Uterus (tissue), 4 donors: ENCODE measurements around the gene SLC8A1. TPM values are rescaled to one million over a fixed set of nuclear protein-coding genes. Genes with fewer than 3 reads are reported as not detected.

Source experiments
- DNase-seq, 2 donors: peaks; one replicate each; pipeline ENCODE4 v3.0.0-alpha.2; 2019 to 2020
- H3K27ac ChIP-seq, 2 donors: fragments of 200-600 bp; sonication (generic); 1 replicate in 1 of 2; 2 replicates in 1 of 2; pipeline ENCODE4 v1.5.1; 2016 to 2018
- H3K27me3 ChIP-seq, 2 donors: fragments of 200-600 bp; sonication (generic); one replicate each; pipeline ENCODE4 v1.5.1; 2018 to 2019; ENCODE audit warnings: control low read depth in 1 of 2
- H3K36me3 ChIP-seq, 2 donors: fragments of 200-600 bp; sonication (generic); one replicate each; pipeline ENCODE4 v1.5.1; 2019; ENCODE audit warnings: control low read depth in 1 of 2
- H3K4me1 ChIP-seq, 2 donors: fragments of 200-600 bp; sonication (generic); one replicate each; pipeline ENCODE4 v1.5.1; 2018 to 2019; ENCODE audit warnings: control low read depth in 1 of 2
- H3K4me3 ChIP-seq, 2 donors: fragments of 200-600 bp; sonication (generic); 1 replicate in 1 of 2; 2 replicates in 1 of 2; pipeline ENCODE4 v1.5.1; 2018 to 2019; ENCODE audit warnings: mild to moderate bottlenecking in 1 of 2
- H3K9me3 ChIP-seq, 2 donors: fragments of 200-600 bp; sonication (generic); one replicate each; pipeline ENCODE4 v1.5.1; 2019; ENCODE audit warnings: control low read depth in 1 of 2
- POLR2A ChIP-seq, 2 donors: fragments of 450-650 bp; IDR thresholded peaks; one replicate each; pipeline ENCODE4 v1.6.1; 2016; ENCODE audit warnings: antibody characterized with exemption in 2 of 2, mild to moderate bottlenecking in 1 of 2, moderate library complexity in 1 of 2
- intact Hi-C: fragments of 100-400 bp; cut with DNase I; formaldehyde crosslinking; loops from one replicate; pipeline ENCODE4 v1.15.1; 2023; ENCODE audit warnings: low total_unique reads
- total RNA-seq, 4 donors: library from RNA; depleted of rRNA in 3 of 4; stranded (reverse); fragments of >200 nt in 3 of 4; gene quantifications; one replicate each; pipeline versions ENCODE4 v1.1.0 to v1.2.4, GENCODE V29; 2014 to 2023
- TF ChIP-seq, protein P1 (sequence below), 4 experiments: fragments of 200-600 bp in 2 of 4; fragments of 450-650 bp in 2 of 4; sonication (generic) in 2 of 4; IDR thresholded peaks; one replicate each; pipeline ENCODE4 v1.5.1; 2016 to 2019; ENCODE audit warnings: antibody characterized with exemption in 4 of 4, mild to moderate bottlenecking in 2 of 4, moderate library complexity in 1 of 4
- donor health status: DM: yes; HTN: yes; CAD: no.

Gene SLC8A1
- total RNA-seq, 4 donors from 2014 or later: 61.2 to 257 (median 140) TPM

DNA sequence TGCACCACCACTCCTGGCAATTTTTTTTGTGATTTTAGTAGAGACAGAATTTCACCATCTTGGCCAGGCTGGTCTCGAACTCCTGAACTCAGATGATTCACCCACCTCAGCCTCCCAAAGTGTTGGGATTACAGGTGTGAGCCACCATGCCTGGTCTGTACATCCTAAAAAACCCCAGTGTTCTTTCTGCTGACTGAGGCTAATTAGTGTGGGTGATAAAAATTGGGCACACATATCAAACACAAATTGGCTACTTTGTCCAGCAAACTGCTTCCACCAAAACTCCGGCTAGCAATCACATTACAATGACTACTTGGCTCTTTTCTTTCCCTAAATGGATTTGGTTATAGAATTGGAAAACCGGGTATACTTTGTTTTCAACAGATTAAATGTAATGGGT, 153.9 kb downstream of the SLC8A1 start:
- Histone ChIP-seq H3K4me1 (no peaks in the 10 kb centered on the region), H3K4me3 (no peak overlapping the region), H3K36me3 (no peaks in the 10 kb centered on the region), H3K9me3 (no peaks in the 10 kb centered on the region), H3K27ac (no peak overlapping the region), H3K27me3 (no peaks in the 10 kb centered on the region)
- DNase-seq: no peak
- intact Hi-C loops: no loop called here
- TF ChIP-seq, protein P1, sequence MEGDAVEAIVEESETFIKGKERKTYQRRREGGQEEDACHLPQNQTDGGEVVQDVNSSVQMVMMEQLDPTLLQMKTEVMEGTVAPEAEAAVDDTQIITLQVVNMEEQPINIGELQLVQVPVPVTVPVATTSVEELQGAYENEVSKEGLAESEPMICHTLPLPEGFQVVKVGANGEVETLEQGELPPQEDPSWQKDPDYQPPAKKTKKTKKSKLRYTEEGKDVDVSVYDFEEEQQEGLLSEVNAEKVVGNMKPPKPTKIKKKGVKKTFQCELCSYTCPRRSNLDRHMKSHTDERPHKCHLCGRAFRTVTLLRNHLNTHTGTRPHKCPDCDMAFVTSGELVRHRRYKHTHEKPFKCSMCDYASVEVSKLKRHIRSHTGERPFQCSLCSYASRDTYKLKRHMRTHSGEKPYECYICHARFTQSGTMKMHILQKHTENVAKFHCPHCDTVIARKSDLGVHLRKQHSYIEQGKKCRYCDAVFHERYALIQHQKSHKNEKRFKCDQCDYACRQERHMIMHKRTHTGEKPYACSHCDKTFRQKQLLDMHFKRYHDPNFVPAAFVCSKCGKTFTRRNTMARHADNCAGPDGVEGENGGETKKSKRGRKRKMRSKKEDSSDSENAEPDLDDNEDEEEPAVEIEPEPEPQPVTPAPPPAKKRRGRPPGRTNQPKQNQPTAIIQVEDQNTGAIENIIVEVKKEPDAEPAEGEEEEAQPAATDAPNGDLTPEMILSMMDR (IDR thresholded peaks at IDR 0.05): no peak
- TF ChIP-seq POLR2A (IDR thresholded peaks at IDR 0.05): no peak

DNA sequence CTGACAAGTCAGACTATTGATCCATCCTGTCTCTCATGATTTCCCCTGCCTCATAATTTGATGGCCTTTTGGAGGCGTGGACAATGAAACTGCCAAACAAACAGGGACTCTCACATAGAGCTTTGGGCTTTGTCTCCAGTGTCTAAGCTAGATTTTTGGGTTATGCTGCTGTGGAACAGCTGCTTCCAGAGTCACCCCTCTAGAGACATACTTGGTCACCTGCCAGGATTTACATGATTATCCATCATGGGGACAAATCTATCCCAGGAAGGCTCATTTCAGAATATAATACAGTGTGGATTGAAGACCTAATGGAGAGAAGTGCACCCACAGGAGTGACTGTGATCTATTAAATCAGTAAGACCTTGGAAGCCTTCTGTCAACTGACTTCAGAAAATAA, 159.6 kb downstream of the SLC8A1 start:
- no peaks in the 10 kb centered on the region for H3K4me1 ChIP-seq
- TF ChIP-seq, protein P1 (IDR thresholded peaks at IDR 0.05): no peak
- no peak for TF ChIP-seq POLR2A (IDR thresholded peaks at IDR 0.05)
- intact Hi-C loops: no loop called here

DNA sequence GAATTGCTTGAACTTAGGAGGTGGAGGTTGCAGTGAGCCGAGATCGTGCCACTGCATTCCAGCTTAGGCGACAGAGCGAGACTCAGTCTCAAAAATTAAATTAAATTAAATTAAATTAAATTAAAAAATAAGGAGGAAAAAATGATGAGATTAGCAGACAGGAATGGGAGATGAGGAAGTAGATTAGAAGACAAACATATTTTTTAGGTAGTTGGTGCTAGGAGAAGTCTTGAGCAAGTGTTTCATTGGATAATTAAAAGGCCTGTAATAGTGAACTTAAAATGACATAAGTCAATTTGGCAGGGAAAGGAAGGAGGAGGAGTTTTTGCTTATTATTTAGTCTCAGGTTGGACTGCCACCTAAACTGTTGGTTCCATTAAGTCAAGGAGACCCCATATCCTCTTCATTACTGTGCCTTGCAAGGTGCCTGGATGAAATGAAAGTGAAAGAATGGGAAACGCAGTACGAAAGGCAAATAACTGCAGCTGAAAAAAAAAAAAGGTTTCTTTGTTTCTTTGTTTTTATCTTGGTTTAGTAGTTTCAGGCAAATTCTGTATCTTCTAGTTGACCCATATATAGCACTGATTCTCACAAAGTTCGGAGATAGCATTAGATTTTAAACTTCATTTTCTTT, 162.0 kb downstream of the SLC8A1 start:
- Histone ChIP-seq H3K27ac (no peak overlapping the region), H3K9me3 (no peaks in the 10 kb centered on the region), H3K27me3 (no peaks in the 10 kb centered on the region), H3K4me1 (no peaks in the 10 kb centered on the region), H3K4me3 (no peak overlapping the region), H3K36me3 (no peaks in the 10 kb centered on the region)
- intact Hi-C loops: no loop called here
- DNase-seq: no peak
- no peak for TF ChIP-seq POLR2A (IDR thresholded peaks at IDR 0.05)
- TF ChIP-seq, protein P1 (IDR thresholded peaks at IDR 0.05): no peak

More for the DNA sequence above, 159.6 kb downstream of the SLC8A1 start:
- H3K27me3 ChIP-seq: no peaks in the 10 kb centered on the region
- no peaks in the 10 kb centered on the region for H3K9me3 ChIP-seq
- H3K4me3 ChIP-seq: no peak overlapping the region
- no peak for DNase-seq
- H3K27ac ChIP-seq: no peak overlapping the region
- no peaks in the 10 kb centered on the region for H3K36me3 ChIP-seq

DNA sequence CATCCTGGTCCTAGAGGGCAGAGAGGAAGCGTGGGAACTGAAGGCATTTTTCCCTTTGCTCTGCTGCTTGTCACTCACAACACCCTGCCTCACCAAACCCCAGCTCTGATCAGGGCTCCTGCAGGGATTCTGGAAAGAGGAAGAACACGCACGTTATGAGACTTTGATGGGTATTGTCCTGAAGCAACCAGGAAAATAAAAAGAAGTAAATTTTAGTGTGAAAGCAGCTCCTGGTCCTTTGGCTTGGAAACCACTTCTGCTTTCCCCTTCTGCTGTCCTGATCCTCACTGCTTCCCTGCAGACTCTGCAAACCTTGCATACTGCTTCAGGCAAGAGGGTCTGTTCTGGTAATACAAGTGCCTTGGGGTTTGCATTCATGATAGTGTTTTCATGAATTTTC, 164.1 kb downstream of the SLC8A1 start:
- Histone ChIP-seq H3K9me3 (no peaks in the 10 kb centered on the region), H3K27ac (no peak overlapping the region), H3K27me3 (no peaks in the 10 kb centered on the region), H3K4me3 (no peak overlapping the region), H3K36me3 (no peaks in the 10 kb centered on the region), H3K4me1 (peaks cover 0 to 9% of the 10 kb centered on the region in 2 donors)
- TF ChIP-seq POLR2A (IDR thresholded peaks at IDR 0.05): no peak
- TF ChIP-seq, protein P1 (IDR thresholded peaks at IDR 0.05): no peak
- DNase-seq: no peak
- intact Hi-C loops: no loop called here

DNA sequence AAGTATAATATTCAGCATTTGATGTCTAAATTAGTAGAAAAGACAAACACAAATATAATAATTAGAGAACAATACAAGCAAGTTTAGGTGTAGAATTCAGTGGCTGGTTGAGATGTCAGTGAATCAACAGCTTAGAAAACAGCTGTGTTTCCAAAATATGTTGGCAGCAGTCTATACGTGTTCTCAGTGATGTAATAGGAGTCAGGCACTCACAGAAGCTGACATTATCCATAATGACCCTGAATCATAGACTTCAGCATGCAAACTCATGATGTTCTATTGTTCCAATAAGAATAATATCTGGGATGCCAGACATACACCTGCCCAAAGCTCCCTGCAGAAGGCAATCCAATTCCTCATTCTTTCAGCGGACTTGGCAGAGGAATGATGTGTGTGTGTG, 164.7 kb downstream of the SLC8A1 start:
- no peaks in the 10 kb centered on the region for H3K27me3 ChIP-seq
- peak overlapping the region in 1 of 2 donors; percentile 51 for H3K27ac ChIP-seq
- H3K36me3 ChIP-seq: no peaks in the 10 kb centered on the region
- intact Hi-C loops: no loop called here
- H3K4me3 ChIP-seq: no peak overlapping the region
- no peak for DNase-seq
- no peaks in the 10 kb centered on the region for H3K9me3 ChIP-seq
- H3K4me1 ChIP-seq: peaks cover 0 to 9% of the 10 kb centered on the region in 2 donors
- no peak for TF ChIP-seq POLR2A (IDR thresholded peaks at IDR 0.05)
- TF ChIP-seq, protein P1 (IDR thresholded peaks at IDR 0.05): no peak
